ENCODE measurements around the gene API5.

API5 gene

DNA sequence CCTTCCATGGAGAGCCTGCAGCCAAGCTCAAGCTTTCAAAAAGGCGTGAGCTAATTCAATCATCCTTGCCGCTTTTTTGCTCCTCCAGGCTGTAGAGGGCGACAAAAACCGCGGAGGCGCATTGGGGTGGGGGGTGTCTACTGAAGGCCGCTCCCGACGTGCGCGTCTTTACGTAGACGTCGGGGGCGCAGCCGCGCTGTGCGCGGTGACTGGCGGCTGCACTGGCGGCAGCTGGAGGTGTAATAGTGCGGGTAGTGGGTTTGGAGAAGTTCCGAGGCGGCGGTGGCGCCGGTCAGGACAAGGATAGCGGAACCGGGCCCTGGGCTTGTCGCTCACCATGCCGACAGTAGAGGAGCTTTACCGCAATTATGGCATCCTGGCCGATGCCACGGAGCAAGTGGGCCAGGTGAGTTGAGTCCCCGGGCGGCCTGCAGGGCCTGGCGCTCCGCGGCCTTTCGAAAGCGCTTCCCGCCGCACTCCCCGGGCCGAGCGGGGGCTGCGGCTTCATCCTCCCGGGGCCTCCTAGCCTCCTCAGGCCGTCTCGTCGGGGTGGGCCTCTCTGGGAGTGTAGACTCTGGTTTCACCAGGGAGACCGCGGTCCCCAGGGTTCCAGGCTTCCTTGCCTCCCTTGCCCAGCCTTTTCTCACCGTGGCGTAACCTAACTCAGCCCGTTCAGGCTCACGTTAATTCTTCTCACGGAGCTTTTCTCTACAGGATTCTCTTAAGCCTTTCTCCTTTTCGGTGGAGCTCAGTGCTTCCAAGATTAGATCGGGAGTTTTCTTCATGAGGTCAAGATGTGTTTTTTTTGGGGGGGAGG is at the start of gene API5:
Gene API5 (plus strand): TSS at position 206 of the 817 bp plus-strand sequence. CDS start 132 bp downstream, at position 338.
- Histone ChIP-seq H3K4me3 (ENCODE audit: low read depth in 1 of 2, low read length in 2 of 2) (peak within 1 kb of the TSS; percentile 51 to 92), H3K36me3 (ENCODE audit: insufficient read depth, low read length) (no peaks in the 10 kb centered on the region), H3K27ac (ENCODE audit: low read depth, low read length) (peak within 1 kb of the TSS; percentile 71), H3K27me3 (ENCODE audit: control insufficient read depth in 1 of 2, insufficient read depth in 2 of 2, low read length in 2 of 2) (no peaks in the 10 kb centered on the region), H3K9ac (ENCODE audit: low read length) (peak within 1 kb of the TSS; percentile 96), H3K4me1 (ENCODE audit: insufficient read depth, low read length) (peaks cover 6% of the 10 kb centered on the region), H3K9me3 (ENCODE audit: low read length) (no peaks in the 10 kb centered on the region)

DNA sequence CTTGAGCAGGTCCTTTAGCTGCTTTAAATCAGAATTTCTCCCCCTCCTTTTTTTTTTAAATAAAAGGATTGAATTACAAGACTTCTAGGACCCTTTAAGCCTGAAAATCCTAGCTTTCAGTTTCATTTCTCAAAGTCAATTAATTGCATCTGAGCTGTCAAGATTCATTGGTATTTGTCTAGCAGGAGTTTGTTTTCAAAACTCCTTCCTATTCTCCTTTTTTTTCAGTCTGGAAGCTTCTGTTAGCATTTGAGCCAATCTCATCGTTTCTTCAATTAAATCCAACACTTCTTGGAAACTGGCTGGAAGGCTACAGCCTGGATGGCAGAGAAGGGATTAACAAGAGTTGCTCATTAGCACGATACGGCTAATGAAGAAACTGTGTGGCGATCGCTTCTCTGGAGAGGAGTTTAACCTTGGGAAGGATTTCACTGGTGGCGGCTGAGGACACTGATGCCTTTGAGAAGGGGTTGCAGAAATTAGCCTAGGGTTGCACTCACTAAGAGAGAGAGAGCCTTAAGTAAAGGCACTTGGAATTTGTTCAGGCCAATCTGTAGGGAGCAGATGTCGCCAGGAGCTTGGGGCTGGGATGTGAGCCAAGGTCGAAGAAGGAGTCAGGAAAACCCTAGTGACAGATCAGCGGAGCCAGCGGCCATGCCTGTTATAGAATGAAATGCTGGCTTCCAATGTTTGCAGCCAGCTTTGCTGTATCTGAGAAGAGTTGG is 43.8 kb upstream of the API5 start:
- H3K4me1 ChIP-seq (ENCODE audit: insufficient read depth, low read length) = no peaks in the 10 kb centered on the region
- no peak overlapping the region for H3K4me3 ChIP-seq (ENCODE audit: low read depth in 1 of 2, low read length in 2 of 2)
- no peaks in the 10 kb centered on the region for H3K36me3 ChIP-seq (ENCODE audit: insufficient read depth, low read length)
- H3K9me3 ChIP-seq (ENCODE audit: low read length) = no peaks in the 10 kb centered on the region
- H3K27ac ChIP-seq (ENCODE audit: low read depth, low read length) = no peak overlapping the region
- H3K9ac ChIP-seq (ENCODE audit: low read length) = no peak overlapping the region
- H3K27me3 ChIP-seq (ENCODE audit: control insufficient read depth in 1 of 2, insufficient read depth in 2 of 2, low read length in 2 of 2) = no peaks in the 10 kb centered on the region

DNA sequence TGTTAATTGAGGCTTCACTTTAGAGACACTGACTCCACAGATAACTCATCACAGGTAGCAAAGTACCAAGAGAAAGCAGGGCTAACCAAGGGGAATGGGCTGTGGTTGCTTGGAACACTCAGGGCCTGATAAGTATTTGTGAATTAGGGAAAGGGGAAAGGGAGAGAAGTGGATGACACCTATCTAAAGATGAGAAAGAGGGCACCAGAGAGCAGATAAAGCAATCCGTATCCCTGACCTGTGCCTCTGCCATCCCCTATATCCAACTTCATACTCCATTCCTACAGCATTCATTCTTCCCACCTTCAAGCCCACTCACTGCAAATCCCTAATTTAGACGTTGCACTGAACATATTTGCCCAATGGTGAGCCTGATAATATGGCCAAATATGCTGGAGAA is 43.0 kb upstream of the API5 start:
- Histone ChIP-seq H3K4me1 (ENCODE audit: insufficient read depth, low read length) (no peaks in the 10 kb centered on the region), H3K9me3 (ENCODE audit: low read length) (no peaks in the 10 kb centered on the region), H3K27me3 (ENCODE audit: control insufficient read depth in 1 of 2, insufficient read depth in 2 of 2, low read length in 2 of 2) (no peaks in the 10 kb centered on the region), H3K36me3 (ENCODE audit: insufficient read depth, low read length) (no peaks in the 10 kb centered on the region), H3K4me3 (ENCODE audit: low read depth in 1 of 2, low read length in 2 of 2) (peak overlapping the region in 1 of 2 donors; percentile 25), H3K9ac (ENCODE audit: low read length) (no peak overlapping the region), H3K27ac (ENCODE audit: low read depth, low read length) (no peak overlapping the region)

DNA sequence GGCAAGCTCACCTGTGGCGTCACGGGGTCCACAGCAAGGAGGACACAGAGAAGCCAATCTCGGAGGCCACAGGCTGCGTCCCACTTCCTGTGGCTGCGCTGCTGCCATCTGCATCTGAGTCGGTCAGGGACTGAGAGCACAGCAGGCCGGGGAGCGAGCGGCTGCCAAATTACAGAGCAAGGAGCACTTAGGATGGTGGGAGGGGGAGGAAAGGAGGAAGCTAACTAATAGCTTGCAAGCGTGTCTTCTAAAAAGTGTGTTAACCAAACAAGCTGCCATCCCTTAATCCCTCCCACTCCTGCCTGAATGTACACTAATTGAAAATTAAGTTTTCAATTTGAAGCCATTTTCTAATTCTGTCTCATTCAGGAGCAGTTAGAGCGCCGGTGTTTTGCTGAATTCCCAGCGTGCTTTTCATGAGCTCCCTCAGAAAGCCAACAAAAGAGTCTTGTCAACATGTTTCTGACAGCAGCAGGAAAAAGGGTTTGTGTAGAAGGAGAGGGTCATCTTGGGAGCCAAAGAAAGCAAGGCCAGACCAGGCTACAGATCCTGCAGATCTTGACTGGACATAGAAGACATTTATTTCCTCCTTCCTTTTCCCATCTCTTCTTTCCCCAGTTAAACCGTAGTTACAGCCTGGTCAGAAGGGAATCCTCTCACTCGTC is 42.4 kb upstream of the API5 start:
- H3K4me1 ChIP-seq (ENCODE audit: insufficient read depth, low read length) = no peaks in the 10 kb centered on the region
- no peaks in the 10 kb centered on the region for H3K9me3 ChIP-seq (ENCODE audit: low read length)
- no peaks in the 10 kb centered on the region for H3K27me3 ChIP-seq (ENCODE audit: control insufficient read depth in 1 of 2, insufficient read depth in 2 of 2, low read length in 2 of 2)
- no peaks in the 10 kb centered on the region for H3K36me3 ChIP-seq (ENCODE audit: insufficient read depth, low read length)
- no peak overlapping the region for H3K9ac ChIP-seq (ENCODE audit: low read length)
- peak overlapping the region in 1 of 2 donors; percentile 25 for H3K4me3 ChIP-seq (ENCODE audit: low read depth in 1 of 2, low read length in 2 of 2)
- H3K27ac ChIP-seq (ENCODE audit: low read depth, low read length) = no peak overlapping the region

DNA sequence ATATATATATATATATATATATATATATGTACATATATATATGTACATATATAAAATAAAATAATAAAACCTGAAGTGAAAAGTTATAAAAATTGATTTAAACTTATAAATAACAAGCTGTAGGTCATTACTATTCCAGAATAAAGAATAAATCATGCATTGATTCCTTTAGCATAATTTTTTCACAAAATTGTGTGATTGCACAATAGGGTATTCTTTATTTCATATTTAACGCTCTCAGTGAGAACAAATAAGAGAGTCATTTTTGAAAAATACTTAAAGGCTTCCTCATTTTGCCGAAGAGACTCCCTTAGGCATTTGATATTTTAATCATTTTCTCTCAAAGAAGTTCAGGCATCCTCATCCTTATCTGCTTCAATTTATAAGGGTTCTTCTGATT is 41.3 kb upstream of the API5 start:
- no peak overlapping the region for H3K4me3 ChIP-seq (ENCODE audit: low read depth in 1 of 2, low read length in 2 of 2)
- H3K36me3 ChIP-seq (ENCODE audit: insufficient read depth, low read length) = no peaks in the 10 kb centered on the region
- no peaks in the 10 kb centered on the region for H3K4me1 ChIP-seq (ENCODE audit: insufficient read depth, low read length)
- no peaks in the 10 kb centered on the region for H3K27me3 ChIP-seq (ENCODE audit: control insufficient read depth in 1 of 2, insufficient read depth in 2 of 2, low read length in 2 of 2)
- H3K9me3 ChIP-seq (ENCODE audit: low read length) = no peaks in the 10 kb centered on the region
- no peak overlapping the region for H3K9ac ChIP-seq (ENCODE audit: low read length)
- no peak overlapping the region for H3K27ac ChIP-seq (ENCODE audit: low read depth, low read length)

DNA sequence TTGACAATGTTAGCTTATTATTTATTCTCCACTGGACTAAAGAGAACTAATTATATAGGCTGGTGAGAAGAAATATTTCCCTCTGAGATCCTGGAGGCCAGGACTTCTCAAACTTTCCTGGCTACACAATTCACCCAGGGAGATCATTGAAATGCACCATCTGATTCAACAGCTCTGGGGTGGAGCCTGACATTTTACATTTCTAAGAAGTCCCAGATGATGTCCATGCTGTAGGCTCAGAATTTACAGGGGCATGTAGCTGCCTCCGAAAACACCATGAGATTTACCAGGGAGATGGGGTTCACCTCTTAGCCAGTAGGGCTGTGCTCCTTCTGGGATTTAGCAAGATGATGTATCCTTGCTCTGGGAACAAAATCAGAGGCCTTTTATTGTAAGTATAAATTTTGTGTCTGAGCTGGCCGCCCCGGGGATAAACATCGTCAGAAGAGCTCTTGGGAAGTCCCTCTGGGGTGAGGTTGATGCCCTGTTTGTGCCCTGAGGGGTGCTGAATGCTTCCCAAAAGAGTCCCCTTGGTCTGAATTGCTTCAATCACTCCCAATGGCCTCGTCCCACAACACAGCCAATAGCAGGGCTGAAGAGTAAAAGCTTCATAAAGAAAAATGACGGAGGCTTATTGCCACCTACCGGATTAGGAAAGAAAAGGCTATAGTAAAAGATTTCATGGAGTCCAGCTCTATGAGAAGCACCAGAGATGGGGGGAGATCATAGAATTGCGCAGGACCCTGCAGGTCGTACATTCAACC is 33.4 kb upstream of the API5 start:
- no peaks in the 10 kb centered on the region for H3K36me3 ChIP-seq (ENCODE audit: insufficient read depth, low read length)
- H3K27me3 ChIP-seq (ENCODE audit: control insufficient read depth in 1 of 2, insufficient read depth in 2 of 2, low read length in 2 of 2) = no peaks in the 10 kb centered on the region
- H3K9me3 ChIP-seq (ENCODE audit: low read length) = no peaks in the 10 kb centered on the region
- H3K4me1 ChIP-seq (ENCODE audit: insufficient read depth, low read length) = peaks cover 4% of the 10 kb centered on the region
- no peak overlapping the region for H3K4me3 ChIP-seq (ENCODE audit: low read depth in 1 of 2, low read length in 2 of 2)
- H3K27ac ChIP-seq (ENCODE audit: low read depth, low read length) = no peak overlapping the region
- H3K9ac ChIP-seq (ENCODE audit: low read length) = no peak overlapping the region

DNA sequence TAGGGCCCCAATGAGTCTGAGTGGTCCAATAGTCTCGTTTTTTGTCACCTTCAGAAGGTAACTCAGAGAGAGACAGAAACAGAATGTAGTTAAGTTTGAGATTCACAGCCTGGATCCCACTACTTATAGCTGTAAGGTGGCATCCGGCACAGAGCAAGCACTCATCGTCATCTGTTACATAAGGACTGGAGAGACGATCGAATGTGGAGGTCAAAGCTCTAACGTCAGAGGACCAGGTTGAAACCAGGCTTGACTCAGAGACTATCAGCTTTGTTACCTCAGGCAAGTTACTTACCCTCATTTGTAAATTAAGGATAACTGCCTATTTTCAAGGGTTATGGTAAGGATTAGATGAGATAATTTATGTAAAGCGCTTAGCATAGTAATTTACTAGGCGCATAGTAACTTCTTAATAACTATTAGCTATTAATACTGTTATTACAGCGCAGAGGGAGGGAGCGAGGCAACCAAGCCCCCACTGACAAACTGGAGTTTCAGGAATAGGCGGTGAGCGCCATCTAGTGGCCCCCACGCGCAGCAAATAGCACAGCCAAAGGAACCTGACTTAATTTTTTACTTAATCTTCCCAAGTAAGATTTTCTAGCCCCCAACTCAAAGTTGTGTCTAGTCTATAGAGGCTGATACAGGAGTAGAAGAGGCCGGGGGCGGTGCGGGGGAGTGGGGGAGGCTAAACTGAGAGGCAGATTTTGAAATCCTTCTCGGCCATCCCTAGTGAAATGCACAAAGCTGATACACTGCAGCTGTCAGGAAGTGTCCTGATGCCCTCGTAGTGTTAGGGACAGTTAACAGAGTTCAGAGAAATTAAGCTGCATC is 29.0 kb upstream of the API5 start:
- H3K9me3 ChIP-seq (ENCODE audit: low read length) = no peaks in the 10 kb centered on the region
- no peaks in the 10 kb centered on the region for H3K27me3 ChIP-seq (ENCODE audit: control insufficient read depth in 1 of 2, insufficient read depth in 2 of 2, low read length in 2 of 2)
- H3K9ac ChIP-seq (ENCODE audit: low read length) = no peak overlapping the region
- H3K27ac ChIP-seq (ENCODE audit: low read depth, low read length) = no peak overlapping the region
- H3K4me1 ChIP-seq (ENCODE audit: insufficient read depth, low read length) = peaks cover 4% of the 10 kb centered on the region
- no peak overlapping the region for H3K4me3 ChIP-seq (ENCODE audit: low read depth in 1 of 2, low read length in 2 of 2)
- H3K36me3 ChIP-seq (ENCODE audit: insufficient read depth, low read length) = no peaks in the 10 kb centered on the region

DNA sequence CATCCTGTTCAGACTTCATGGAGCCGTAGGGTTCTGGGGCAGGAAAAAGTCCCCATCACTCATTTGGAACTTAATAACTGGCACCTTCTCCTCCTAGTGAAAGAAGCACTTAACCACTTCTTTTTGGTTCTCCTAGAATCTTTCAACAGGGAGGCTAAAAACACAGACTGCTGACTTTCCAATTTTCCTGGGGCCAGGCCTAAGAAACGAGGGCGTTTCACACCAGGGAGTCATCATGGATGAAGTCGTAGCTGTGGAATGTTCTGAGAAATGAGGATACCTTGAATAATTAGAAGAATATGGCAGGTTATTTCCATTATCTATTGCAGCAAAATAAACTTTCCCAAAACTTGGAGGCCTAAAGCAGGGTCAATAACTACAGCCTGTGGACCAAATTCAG is 26.0 kb upstream of the API5 start:
- Histone ChIP-seq H3K27ac (ENCODE audit: low read depth, low read length) (no peak overlapping the region), H3K4me1 (ENCODE audit: insufficient read depth, low read length) (no peaks in the 10 kb centered on the region), H3K9me3 (ENCODE audit: low read length) (no peaks in the 10 kb centered on the region), H3K27me3 (ENCODE audit: control insufficient read depth in 1 of 2, insufficient read depth in 2 of 2, low read length in 2 of 2) (no peaks in the 10 kb centered on the region), H3K9ac (ENCODE audit: low read length) (no peak overlapping the region), H3K36me3 (ENCODE audit: insufficient read depth, low read length) (no peaks in the 10 kb centered on the region), H3K4me3 (ENCODE audit: low read depth in 1 of 2, low read length in 2 of 2) (no peak overlapping the region)

DNA sequence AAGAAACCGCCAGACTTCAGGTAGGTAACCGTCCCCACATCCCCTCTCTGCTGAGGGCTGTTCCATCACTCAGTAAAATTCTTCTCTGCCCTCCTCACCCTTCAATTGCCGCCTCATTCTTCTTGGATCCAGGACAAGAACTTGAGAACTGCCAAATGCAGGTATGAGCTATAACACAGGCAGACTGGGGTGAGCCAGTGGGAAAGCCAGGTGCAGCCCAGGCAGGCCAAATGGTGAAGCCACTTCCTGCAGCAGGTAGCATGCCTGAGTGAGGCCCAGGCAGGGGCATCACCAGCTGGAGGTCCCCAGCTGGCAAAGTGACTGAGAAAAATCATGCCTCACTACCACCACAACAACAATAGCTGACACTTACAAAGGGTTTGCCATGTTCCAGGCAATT is 22.4 kb upstream of the API5 start:
- no peaks in the 10 kb centered on the region for H3K36me3 ChIP-seq (ENCODE audit: insufficient read depth, low read length)
- H3K9me3 ChIP-seq (ENCODE audit: low read length) = no peaks in the 10 kb centered on the region
- H3K4me3 ChIP-seq (ENCODE audit: low read depth in 1 of 2, low read length in 2 of 2) = no peak overlapping the region
- no peak overlapping the region for H3K27ac ChIP-seq (ENCODE audit: low read depth, low read length)
- no peaks in the 10 kb centered on the region for H3K4me1 ChIP-seq (ENCODE audit: insufficient read depth, low read length)
- H3K9ac ChIP-seq (ENCODE audit: low read length) = no peak overlapping the region
- H3K27me3 ChIP-seq (ENCODE audit: control insufficient read depth in 1 of 2, insufficient read depth in 2 of 2, low read length in 2 of 2) = no peaks in the 10 kb centered on the region

DNA sequence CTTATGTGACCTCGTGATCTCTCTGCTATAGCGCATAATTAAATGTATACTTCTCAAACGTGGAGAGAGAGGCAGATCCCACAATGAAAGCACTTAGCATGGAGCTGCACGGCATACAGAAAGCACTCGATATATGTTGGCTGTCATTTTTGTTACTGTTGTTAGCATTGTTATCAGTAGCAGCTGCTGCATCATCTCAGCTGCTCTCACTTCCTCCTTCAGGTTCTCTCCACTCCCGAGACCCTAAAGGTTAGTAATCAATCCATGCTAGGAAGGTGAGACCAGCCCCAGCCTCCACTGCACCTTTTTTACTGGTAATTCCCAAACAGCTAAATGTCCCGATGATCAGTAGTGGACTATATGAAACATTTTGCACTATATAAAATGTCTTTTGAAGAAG is 13.4 kb upstream of the API5 start:
- Histone ChIP-seq H3K9ac (ENCODE audit: low read length) (no peak overlapping the region), H3K4me1 (ENCODE audit: insufficient read depth, low read length) (no peaks in the 10 kb centered on the region), H3K36me3 (ENCODE audit: insufficient read depth, low read length) (no peaks in the 10 kb centered on the region), H3K27ac (ENCODE audit: low read depth, low read length) (no peak overlapping the region), H3K4me3 (ENCODE audit: low read depth in 1 of 2, low read length in 2 of 2) (no peak overlapping the region), H3K9me3 (ENCODE audit: low read length) (no peaks in the 10 kb centered on the region), H3K27me3 (ENCODE audit: control insufficient read depth in 1 of 2, insufficient read depth in 2 of 2, low read length in 2 of 2) (no peaks in the 10 kb centered on the region)
